ENCODE data around the gene SURF2.

DNA sequence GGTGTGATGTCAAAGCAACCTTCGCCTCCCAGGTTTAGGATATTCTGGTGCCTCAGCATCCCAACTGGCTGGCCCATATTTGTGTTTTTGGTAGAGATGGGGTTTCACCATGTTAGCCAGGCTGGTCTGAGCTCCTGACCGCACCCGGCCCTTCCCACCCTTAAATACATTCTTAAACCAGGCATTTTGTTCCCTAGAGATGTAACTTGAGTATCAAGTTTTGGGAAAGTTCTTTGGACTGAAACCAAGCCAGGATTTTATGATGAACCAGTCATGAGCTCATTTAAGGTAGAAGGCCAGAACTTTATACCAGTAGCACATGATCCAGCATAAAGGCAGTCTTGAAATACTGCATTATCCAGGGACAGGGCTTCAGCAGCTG, 4.8 kb upstream of the SURF2 start:
- TF ChIP-seq EZH2 (IDR thresholded peaks at IDR 0.05; ENCODE audit: insufficient read depth, poor library complexity, severe bottlenecking) (no peak), EZH2phosphoT487 (IDR thresholded peaks at IDR 0.05; ENCODE audit: insufficient read depth, low read depth) (no peak)

Measured in GM23248 (cell line).